H1 (cell line): ENCODE measurements around the gene AOPEP. TPM values are rescaled to one million over a fixed set of nuclear protein-coding genes. Genes with fewer than 3 reads are reported as not detected.

ENCODE experiments used
- CTCF ChIA-PET: fragments of 300-600 bp; sonication (Branson Sonifier 250); formaldehyde crosslinking; loops from one replicate; lab custom pipeline; 2021; ENCODE audit not compliant: partially characterized antibody; lab: Charles Lee
- POLR2A ChIA-PET: fragments of 300-600 bp; sonication (Branson Sonifier 250); formaldehyde crosslinking; loops from one replicate; lab custom pipeline; 2021; ENCODE audit warnings: inconsistent platforms; ENCODE audit not compliant: partially characterized antibody; lab: Charles Lee
- DNase-seq, 2 experiments: peaks; one replicate each; pipeline versions ENCODE4 v3.0.0 to v3.0.0-alpha.2; 2010 to 2022; ENCODE audit warnings: low spot score in 2 of 2, low read depth in 1 of 2, mixed read lengths in 1 of 2
- FAIRE-seq: peaks from 2 replicates; lab custom pipeline; 2011; peaks lifted over from hg19 to GRCh38; lab: Jason Lieb, UNC
- H2AFZ ChIP-seq: 2 replicates; pipeline ENCODE4 v1.8.1; 2012; ENCODE audit warnings: low read length, inconsistent platforms
- H2AK5ac ChIP-seq: 2 replicates; pipeline ENCODE4 v1.6.1; 2013; ENCODE audit warnings: low read depth, low read length
- H2BK120ac ChIP-seq: replicated peaks from 2 replicates; pipeline ENCODE3; 2013; ENCODE audit warnings: low read depth, low read length, inconsistent platforms
- H2BK12ac ChIP-seq: 2 replicates; pipeline ENCODE4 v1.6.1; 2013; ENCODE audit warnings: low read depth, low read length
- H2BK15ac ChIP-seq: 2 replicates; pipeline ENCODE4 v1.6.1; 2013; ENCODE audit warnings: low read length
- H2BK20ac ChIP-seq: 2 replicates; pipeline ENCODE4 v1.6.1; 2013; ENCODE audit warnings: low read length
- H2BK5ac ChIP-seq: 2 replicates; pipeline ENCODE4 v1.6.1; 2013; ENCODE audit warnings: low read depth, low read length
- H3K14ac ChIP-seq: 2 replicates; pipeline ENCODE4 v1.6.1; 2013; ENCODE audit warnings: inconsistent platforms; ENCODE audit not compliant: insufficient read length
- H3K18ac ChIP-seq: 2 replicates; pipeline ENCODE4 v1.6.1; 2013; ENCODE audit warnings: low read length; ENCODE audit errors: extremely low read depth
- H3K23ac ChIP-seq: 2 replicates; pipeline ENCODE4 v1.6.1; 2013; ENCODE audit warnings: inconsistent platforms; ENCODE audit not compliant: insufficient read length
- H3K23me2 ChIP-seq: 2 replicates; pipeline ENCODE4 v1.6.1; 2013; ENCODE audit warnings: low read depth, low read length
- H3K27ac ChIP-seq: 2 replicates; pipeline ENCODE4 v1.6.1; 2011; ENCODE audit warnings: low read depth, low read length, inconsistent platforms
- H3K27me3 ChIP-seq, 4 experiments: replicated peaks in 1 of 4; 1 replicate in 1 of 4; 2 replicates in 3 of 4; pipeline versions ENCODE4 v1.6.1 to v1.8.1; 2011 to 2013; ENCODE audit warnings: low read length in 3 of 4, mild to moderate bottlenecking in 3 of 4, inconsistent platforms in 2 of 4, mixed read lengths in 2 of 4, moderate library complexity in 1 of 4; ENCODE audit not compliant: control insufficient read depth in 3 of 4, insufficient read depth in 3 of 4; ENCODE audit errors: extremely low read depth in 1 of 4
- H3K36me3 ChIP-seq, 4 experiments: 2 replicates each; pipeline versions ENCODE4 v1.6.1 to v1.8.1; 2011 to 2013; ENCODE audit warnings: mild to moderate bottlenecking in 4 of 4, low read length in 3 of 4, moderate library complexity in 2 of 4, control low read depth in 1 of 4, inconsistent platforms in 1 of 4; ENCODE audit not compliant: insufficient read depth in 4 of 4, control insufficient read depth in 2 of 4
- H3K4ac ChIP-seq: replicated peaks from 2 replicates; pipeline ENCODE3; 2013; ENCODE audit warnings: low read length, low read depth, mixed read lengths, inconsistent platforms; ENCODE audit not compliant: insufficient read length
- H3K4me1 ChIP-seq, 4 experiments: replicated peaks in 1 of 4; 1 replicate in 1 of 4; 2 replicates in 3 of 4; pipeline versions ENCODE4 v1.6.1 to v1.8.1; 2011 to 2013; ENCODE audit warnings: low read length in 3 of 4, inconsistent platforms in 2 of 4, mixed read lengths in 1 of 4; ENCODE audit not compliant: insufficient read depth in 4 of 4, control insufficient read depth in 3 of 4
- H3K4me2 ChIP-seq, 2 experiments: 2 replicates each; pipeline versions ENCODE4 v1.6.1 to v1.8.1; 2011 to 2013; ENCODE audit warnings: low read depth in 2 of 2, low read length in 2 of 2, control low read depth in 1 of 2, inconsistent platforms in 1 of 2, mild to moderate bottlenecking in 1 of 2; ENCODE audit not compliant: insufficient read depth in 1 of 2
- H3K4me3 ChIP-seq, 4 experiments: fragments of 200-600, 300-600 bp in 1 of 4; sonication (generic), shearing (Covaris generic), sonication (Bioruptor Twin) in 1 of 4; 2 replicates each; pipeline versions ENCODE4 v1.5.1 to v1.8.1; 2011 to 2016; ENCODE audit warnings: low read length in 4 of 4, low read depth in 3 of 4, control low read depth in 2 of 4, inconsistent platforms in 2 of 4, mild to moderate bottlenecking in 2 of 4, mixed read lengths in 1 of 4, moderate library complexity in 1 of 4; ENCODE audit not compliant: insufficient read depth in 2 of 4; ENCODE audit errors: extremely low read depth in 1 of 4
- H3K56ac ChIP-seq: replicated peaks from 2 replicates; pipeline ENCODE3; 2013; ENCODE audit warnings: low read depth, mild to moderate bottlenecking, mixed read lengths, low read length, inconsistent platforms; ENCODE audit not compliant: insufficient read length
- H3K79me1 ChIP-seq: 2 replicates; pipeline ENCODE4 v1.6.1; 2013; ENCODE audit warnings: low read depth, low read length, control low read depth
- H3K79me2 ChIP-seq, 2 experiments: 2 replicates each; pipeline versions ENCODE4 v1.6.1 to v1.8.1; 2012 to 2013; ENCODE audit warnings: low read length in 2 of 2, mild to moderate bottlenecking in 2 of 2, inconsistent platforms in 1 of 2; ENCODE audit not compliant: insufficient read depth in 2 of 2, control insufficient read depth in 1 of 2
- H3K9ac ChIP-seq, 4 experiments: replicated peaks in 1 of 4; 1 replicate in 1 of 4; 2 replicates in 3 of 4; pipeline versions ENCODE4 v1.6.1 to v1.8.1; 2011 to 2013; ENCODE audit warnings: low read depth in 3 of 4, low read length in 3 of 4, control low read depth in 2 of 4, mild to moderate bottlenecking in 2 of 4, moderate library complexity in 2 of 4, inconsistent platforms in 1 of 4; ENCODE audit errors: extremely low read depth in 1 of 4
- H3K9me3 ChIP-seq, 2 experiments: 2 replicates each; pipeline versions ENCODE4 v1.6.1 to v1.8.1; 2012 to 2013; ENCODE audit warnings: mild to moderate bottlenecking in 2 of 2, moderate library complexity in 2 of 2, control low read depth in 1 of 2, inconsistent platforms in 1 of 2, low read depth in 1 of 2, low read length in 1 of 2, mixed read lengths in 1 of 2; ENCODE audit not compliant: insufficient read depth in 2 of 2
- H4K20me1 ChIP-seq, 2 experiments: replicated peaks in 1 of 2; 2 replicates each; pipeline versions ENCODE3 to v1.8.1; 2011 to 2013; ENCODE audit warnings: inconsistent platforms in 2 of 2, low read length in 2 of 2, mild to moderate bottlenecking in 1 of 2; ENCODE audit not compliant: insufficient read depth in 2 of 2, control insufficient read depth in 1 of 2
- H4K5ac ChIP-seq: 2 replicates; pipeline ENCODE4 v1.6.1; 2013; ENCODE audit warnings: low read length, low read depth, mixed read lengths, inconsistent platforms; ENCODE audit not compliant: insufficient read length
- H4K8ac ChIP-seq: 2 replicates; pipeline ENCODE4 v1.8.0; 2013; ENCODE audit warnings: mild to moderate bottlenecking, moderate library complexity, low read length, inconsistent platforms; ENCODE audit not compliant: insufficient read depth; ENCODE audit errors: extremely low read depth
- H4K91ac ChIP-seq: replicated peaks from 2 replicates; pipeline ENCODE3; 2013; ENCODE audit warnings: low read length, mixed read lengths, inconsistent platforms; ENCODE audit not compliant: insufficient read length
- E2F6 ChIP-seq: IDR thresholded peaks from 2 replicates; pipeline ENCODE4 v1.6.1; 2012; ENCODE audit warnings: inconsistent platforms
- GABPA ChIP-seq: IDR thresholded peaks from 2 replicates; pipeline ENCODE4 v1.6.1; 2011; ENCODE audit warnings: mild to moderate bottlenecking, low read length, moderate library complexity, borderline replicate concordance; ENCODE audit not compliant: insufficient read depth
- HDAC6 ChIP-seq: IDR thresholded peaks from one replicate; pipeline ENCODE4 v1.7.1; 2012; ENCODE audit warnings: low read depth, mild to moderate bottlenecking, inconsistent platforms, low read length, moderate library complexity
- KDM1A ChIP-seq: fragments of 200-600, 300-600 bp; sonication (generic); IDR thresholded peaks from 2 replicates; pipeline ENCODE4 v1.7.1; 2016; ENCODE audit warnings: mild to moderate bottlenecking, low read length, borderline replicate concordance
- RBBP5 ChIP-seq: IDR thresholded peaks from 2 replicates; pipeline ENCODE4 v1.7.1; 2012; ENCODE audit warnings: low read depth, mild to moderate bottlenecking, inconsistent platforms, low read length, moderate library complexity, borderline replicate concordance
- WGBS, 2 experiments: shearing (Covaris generic) in 1 of 2; methylation state at CpG; one replicate each; pipeline versions ENCODE4 v1.1.6 to v1.1.7; 2013 to 2015; ENCODE audit warnings: low lambda C conversion rate in 2 of 2, mixed read lengths in 2 of 2, inconsistent platforms in 1 of 2, low coverage in 1 of 2, missing lambda C conversion rate in 1 of 2; ENCODE audit not compliant: insufficient replicate concordance in 2 of 2, insufficient coverage in 1 of 2, insufficient read length in 1 of 2; ENCODE audit errors: extremely low coverage in 1 of 2, missing lambda C conversion rate in 1 of 2; 5-methylcytosine and 5-hydroxymethylcytosine counted together
- polyA plus RNA-seq, 7 experiments: library from polyadenylated mRNA; depleted of rRNA in 3 of 7; stranded (reverse) in 5 of 7; unstranded in 2 of 7; fragments of >200 nt in 5 of 7; fragments of 200-250 nt in 2 of 7; gene quantifications; 1 replicate in 5 of 7; 2 replicates in 1 of 7; 4 replicates in 1 of 7; pipeline versions ENCODE4 v1.2.1 to v1.2.3, GENCODE V29; 2011 to 2013; ENCODE audit warnings: missing spikeins in 2 of 7, mixed read lengths in 2 of 7
- total RNA-seq: library from RNA; stranded (reverse); fragmentation: NEBNext Ultra II Directional; extraction: Animal tissue kit (Norgen Biotek cat#: 25700); gene quantifications from 2 replicates; pipeline ENCODE4 v1.2.1, GENCODE V29; 2021

The AOPEP gene
- total and polyA plus RNA-seq, 2 of the 8 experiments (the other 6 are each of a cell fraction or from before 2014, with no cell fraction given) = 6.1 to 14.3 TPM

- no peak overlapping the region for H2AK5ac ChIP-seq
- H3K79me1 ChIP-seq = no peaks in the 10 kb centered on the region
- H4K5ac ChIP-seq = no peak overlapping the region
- no peak overlapping the region for H3K23ac ChIP-seq
- H3K56ac ChIP-seq = no peak overlapping the region
- H2BK20ac ChIP-seq = no peak overlapping the region
- H3K23me2 ChIP-seq = no peaks in the 10 kb centered on the region
- FAIRE-seq (no peak), DNase-seq (no peak)
- 89% methylated on average over 5 of the region's 5 CpGs; no CpG with 5 or more reads in 1 of the 2 experiments for WGBS, 2 experiments
- H2BK12ac ChIP-seq = no peak overlapping the region
- H3K4me3 ChIP-seq = no peak overlapping the region
- H2AFZ ChIP-seq = no peak overlapping the region
- H3K4me2 ChIP-seq = no peak overlapping the region
- no peak overlapping the region for H3K4ac ChIP-seq
- no peaks in the 10 kb centered on the region for H4K20me1 ChIP-seq
- H3K9ac ChIP-seq = no peak overlapping the region
- ChIA-PET CTCF (interaction anchor here (0.8 to 1.8 kb wide), 13 partner anchors 9 to 351 kb away, joined by 3 to 11 read pairs (median 3); no protein-coding TSS in a partner anchor), POLR2A (no interaction called here)
- H3K18ac ChIP-seq = no peak overlapping the region
- no peak overlapping the region for H3K27ac ChIP-seq
- no peak for TF ChIP-seq RBBP5
- no peak for TF ChIP-seq KDM1A
- TF ChIP-seq E2F6 = no peak
- TF ChIP-seq GABPA = no peak
- no peak for TF ChIP-seq HDAC6
- no peak overlapping the region for H2BK5ac ChIP-seq
- H3K79me2 ChIP-seq = no peaks in the 10 kb centered on the region
- no peak overlapping the region for H4K8ac ChIP-seq
- peaks cover 0 to 2% (median 0%) of the 10 kb centered on the region in 4 experiments; a peak in 2 of 7 replicates for H3K4me1 ChIP-seq
- no peak overlapping the region for H2BK15ac ChIP-seq
- H3K14ac ChIP-seq = no peak overlapping the region
- H2BK120ac ChIP-seq = no peak overlapping the region
- H4K91ac ChIP-seq = no peak overlapping the region
- no peaks in the 10 kb centered on the region for H3K9me3 ChIP-seq
- no peaks in the 10 kb centered on the region for H3K27me3 ChIP-seq
- H3K36me3 ChIP-seq = no peaks in the 10 kb centered on the region
These were observed 54.0 kb downstream of the AOPEP start for GRCh38 chr9:94780516-94780950.
